Mammary epithelial cell (primary cell): ENCODE measurements around the gene ABCD1.

Experiments
- EZH2 ChIP-seq: IDR thresholded peaks from 2 replicates; pipeline ENCODE4 v1.6.1; 2012; ENCODE audit warnings: low read length, inconsistent platforms, borderline replicate concordance
- TF ChIP-seq, protein P1 (sequence below), 2 donors: IDR thresholded peaks in 1 of 2; conservative IDR thresholded peaks in 1 of 2; 2 replicates each; pipeline ENCODE4 v1.5.1; 2011 to 2012; ENCODE audit warnings: inconsistent platforms in 2 of 2, low read length in 2 of 2, mild to moderate bottlenecking in 2 of 2, control low read depth in 1 of 2, low read depth in 1 of 2; ENCODE audit not compliant: insufficient read depth in 1 of 2; ENCODE audit errors: extremely low read depth in 1 of 2

DNA sequence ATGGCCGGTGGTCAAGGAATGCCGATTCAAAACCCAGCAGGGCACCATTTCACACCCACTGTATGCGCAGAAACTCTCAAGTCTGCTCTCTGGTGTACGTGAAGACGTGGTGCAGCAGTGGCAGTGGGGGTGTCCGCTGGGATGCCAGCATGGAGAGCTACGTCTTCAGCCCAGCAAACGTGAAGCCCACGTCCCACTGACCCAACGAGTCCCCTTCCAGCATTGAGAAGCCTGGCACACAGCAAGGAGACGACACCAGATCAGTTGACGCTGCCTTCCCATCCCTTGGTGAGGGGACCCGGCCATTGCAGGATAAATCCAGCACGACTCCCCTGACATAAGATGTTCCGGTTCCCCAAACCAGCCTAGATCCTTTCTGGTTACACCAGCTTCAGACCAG, 37.2 kb downstream of the ABCD1 start:
- TF ChIP-seq EZH2: no peak
- TF ChIP-seq, protein P1, sequence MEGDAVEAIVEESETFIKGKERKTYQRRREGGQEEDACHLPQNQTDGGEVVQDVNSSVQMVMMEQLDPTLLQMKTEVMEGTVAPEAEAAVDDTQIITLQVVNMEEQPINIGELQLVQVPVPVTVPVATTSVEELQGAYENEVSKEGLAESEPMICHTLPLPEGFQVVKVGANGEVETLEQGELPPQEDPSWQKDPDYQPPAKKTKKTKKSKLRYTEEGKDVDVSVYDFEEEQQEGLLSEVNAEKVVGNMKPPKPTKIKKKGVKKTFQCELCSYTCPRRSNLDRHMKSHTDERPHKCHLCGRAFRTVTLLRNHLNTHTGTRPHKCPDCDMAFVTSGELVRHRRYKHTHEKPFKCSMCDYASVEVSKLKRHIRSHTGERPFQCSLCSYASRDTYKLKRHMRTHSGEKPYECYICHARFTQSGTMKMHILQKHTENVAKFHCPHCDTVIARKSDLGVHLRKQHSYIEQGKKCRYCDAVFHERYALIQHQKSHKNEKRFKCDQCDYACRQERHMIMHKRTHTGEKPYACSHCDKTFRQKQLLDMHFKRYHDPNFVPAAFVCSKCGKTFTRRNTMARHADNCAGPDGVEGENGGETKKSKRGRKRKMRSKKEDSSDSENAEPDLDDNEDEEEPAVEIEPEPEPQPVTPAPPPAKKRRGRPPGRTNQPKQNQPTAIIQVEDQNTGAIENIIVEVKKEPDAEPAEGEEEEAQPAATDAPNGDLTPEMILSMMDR (conservative IDR thresholded peaks at IDR 0.05 in 1 of 2, IDR thresholded peaks at IDR 0.05 in 1 of 2; ENCODE audit: extremely low read depth in 1 of 2, insufficient read depth in 1 of 2, low read depth in 1 of 2, low read length in 2 of 2): no peak
